GM18511 (cell line): ENCODE measurements around the gene AKAP13.
"Not testable (repeated sequence)": the region's sequence is repeated elsewhere in the genome, so short reads cannot be mapped to it uniquely, and the experiment has no call there.

Experiments
- ATAC-seq: cut with Tn5 transposase; IDR thresholded peaks from one replicate; pipeline ENCODE4 v1.9.1; 2021; ENCODE audit warnings: mild to moderate bottlenecking, moderate library complexity; ENCODE audit not compliant: unreplicated experiment

Gene AKAP13

DNA sequence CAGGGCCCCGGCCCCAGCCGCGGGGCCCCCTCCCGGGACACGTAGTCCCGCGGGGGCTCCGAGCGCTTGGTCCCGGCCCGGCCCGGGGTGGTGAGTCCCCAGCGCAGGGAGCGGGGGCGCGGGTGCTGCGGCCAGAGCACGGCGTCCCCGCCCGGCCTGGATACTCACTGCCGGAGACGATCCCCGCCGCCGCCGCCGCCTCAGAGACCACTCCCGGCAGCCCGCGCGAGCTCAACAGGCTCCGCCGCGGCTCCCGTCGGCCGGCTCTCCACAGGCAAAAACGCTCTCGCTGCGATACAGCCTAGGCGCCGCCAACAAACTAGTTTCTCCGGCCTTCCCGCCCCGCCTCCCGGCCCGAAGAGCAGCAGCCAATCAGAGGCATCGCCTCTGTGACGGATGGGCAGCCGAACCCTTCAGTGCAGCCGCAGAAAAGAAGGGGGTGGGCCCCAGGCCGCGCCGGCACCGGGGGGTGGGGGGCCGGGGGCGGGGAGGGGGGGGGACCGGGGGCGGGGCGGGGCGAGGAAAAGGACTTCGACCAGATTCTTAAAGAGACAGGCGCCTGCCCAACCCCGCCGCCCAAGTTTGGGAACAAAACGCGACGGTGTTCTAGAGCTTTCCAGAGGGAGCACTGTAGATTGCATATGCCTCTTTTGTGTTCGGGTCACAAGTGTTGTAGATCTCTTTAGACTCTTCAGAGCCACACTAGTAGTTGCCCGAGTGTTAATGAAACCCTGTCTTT lies 414.4 kb downstream of the AKAP13 start, which contains the start of gene KLHL25:
Gene KLHL25 (minus strand): TSS at position 328 of the 739 bp plus-strand sequence. CDS start 25,115 bp downstream, outside the sequence.
- peak; percentile 98 for ATAC-seq

DNA sequence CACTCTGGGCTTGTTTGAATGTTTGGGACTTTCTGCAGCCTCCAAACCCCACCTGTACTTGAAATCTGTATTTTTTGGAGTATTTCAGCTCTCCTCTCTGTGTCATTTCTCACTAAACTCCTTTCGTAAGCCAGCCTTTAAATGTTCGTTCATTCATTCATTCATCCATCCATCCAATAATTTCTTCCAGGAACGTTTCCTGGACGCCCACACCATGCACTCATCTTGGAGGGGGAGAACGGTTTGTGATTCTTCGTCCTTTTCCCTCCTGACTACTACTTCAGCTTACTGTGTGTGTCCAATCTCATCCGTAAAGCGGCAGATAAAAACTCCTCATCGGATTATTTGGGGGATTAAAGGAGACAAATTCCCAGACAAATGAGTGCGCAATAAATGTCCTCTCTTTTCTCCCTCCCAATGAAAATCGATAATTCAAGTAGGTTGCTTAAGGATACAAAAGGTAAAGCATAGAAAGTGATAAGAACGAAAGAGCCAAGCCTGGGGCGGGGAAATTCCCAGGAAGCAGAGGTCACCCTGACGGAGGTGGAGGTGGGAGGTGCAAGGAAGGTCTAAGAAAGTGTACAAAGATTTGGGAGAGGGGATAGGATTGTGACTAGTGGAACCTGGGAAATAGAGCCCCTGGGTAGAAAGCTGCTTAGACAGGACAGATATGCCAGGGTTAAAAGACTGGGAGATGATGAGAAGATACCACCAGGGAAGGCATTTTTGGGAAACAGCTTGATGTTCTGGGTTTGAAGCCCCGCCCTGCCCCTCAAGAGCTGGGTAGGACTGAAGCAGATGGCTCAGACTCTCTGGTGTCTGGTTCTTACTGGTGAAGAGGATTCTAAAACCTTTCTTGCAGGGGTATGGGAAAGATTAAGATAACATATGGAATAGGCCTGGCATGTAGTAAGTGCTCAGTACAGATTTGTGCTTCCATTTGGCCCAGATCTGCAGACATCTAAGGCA lies 415.2 kb downstream of the AKAP13 start:
- ATAC-seq: no peak

DNA sequence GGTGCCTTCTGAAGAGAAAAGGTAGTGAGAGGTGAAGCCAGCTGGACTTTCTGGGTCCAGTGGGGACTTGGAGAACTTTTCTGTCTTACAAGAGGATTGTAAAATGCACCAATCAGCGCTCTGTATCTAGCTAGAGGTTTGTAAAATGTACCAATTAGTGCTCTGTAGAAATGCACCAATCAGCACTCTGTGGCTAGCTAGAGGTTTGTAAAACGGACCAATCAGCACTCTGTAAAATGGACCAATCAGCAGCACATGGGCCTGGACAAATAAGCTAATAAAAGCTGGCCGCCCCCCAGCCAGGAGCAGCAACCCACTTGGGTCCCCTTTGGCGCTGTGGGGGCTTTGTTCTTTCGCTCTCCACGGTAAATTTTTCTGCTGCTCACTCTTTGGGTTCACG lies 416.0 kb downstream of the AKAP13 start:
- not testable (repeated sequence) for ATAC-seq
